ENCODE data around the gene ISY1.
A peak's percentile ranks its signal among the peaks of the same experiment; 100 is the strongest.
"Not testable (repeated sequence)": the region's sequence is repeated elsewhere in the genome, so short reads cannot be mapped to it uniquely, and the experiment has no call there.

Gene ISY1

GRCh38 chr3:129182390-129183185, 21.7 kb upstream of the ISY1 start:
- H3K27ac ChIP-seq, result peak overlapping the region; percentile 95
- no peak for TF ChIP-seq ZFX (IDR thresholded peaks at IDR 0.05; ENCODE audit: borderline replicate concordance)
- TF ChIP-seq, protein P1, sequence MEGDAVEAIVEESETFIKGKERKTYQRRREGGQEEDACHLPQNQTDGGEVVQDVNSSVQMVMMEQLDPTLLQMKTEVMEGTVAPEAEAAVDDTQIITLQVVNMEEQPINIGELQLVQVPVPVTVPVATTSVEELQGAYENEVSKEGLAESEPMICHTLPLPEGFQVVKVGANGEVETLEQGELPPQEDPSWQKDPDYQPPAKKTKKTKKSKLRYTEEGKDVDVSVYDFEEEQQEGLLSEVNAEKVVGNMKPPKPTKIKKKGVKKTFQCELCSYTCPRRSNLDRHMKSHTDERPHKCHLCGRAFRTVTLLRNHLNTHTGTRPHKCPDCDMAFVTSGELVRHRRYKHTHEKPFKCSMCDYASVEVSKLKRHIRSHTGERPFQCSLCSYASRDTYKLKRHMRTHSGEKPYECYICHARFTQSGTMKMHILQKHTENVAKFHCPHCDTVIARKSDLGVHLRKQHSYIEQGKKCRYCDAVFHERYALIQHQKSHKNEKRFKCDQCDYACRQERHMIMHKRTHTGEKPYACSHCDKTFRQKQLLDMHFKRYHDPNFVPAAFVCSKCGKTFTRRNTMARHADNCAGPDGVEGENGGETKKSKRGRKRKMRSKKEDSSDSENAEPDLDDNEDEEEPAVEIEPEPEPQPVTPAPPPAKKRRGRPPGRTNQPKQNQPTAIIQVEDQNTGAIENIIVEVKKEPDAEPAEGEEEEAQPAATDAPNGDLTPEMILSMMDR (IDR thresholded peaks at IDR 0.05), result no peak

DNA sequence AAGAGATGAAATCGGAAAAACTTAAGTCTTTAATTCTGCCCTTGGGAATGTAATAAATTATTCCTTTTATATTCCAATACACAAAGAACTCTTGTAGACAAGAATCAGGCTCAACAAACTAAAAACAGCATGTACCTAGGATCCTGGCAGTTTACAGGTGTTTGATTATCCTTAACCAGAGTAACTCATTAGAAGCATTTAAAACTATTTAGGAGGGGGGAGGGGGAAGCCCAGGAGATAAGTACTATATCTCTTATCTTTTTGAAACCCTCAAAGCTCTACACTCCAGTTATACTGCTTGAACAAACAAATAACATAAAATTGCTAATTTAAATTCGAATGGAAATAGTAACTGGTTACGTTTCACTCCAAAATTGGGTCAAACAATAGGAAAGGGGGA, 21.0 kb upstream of the ISY1 start:
- peak overlapping the region; percentile 95 for H3K27ac ChIP-seq
- TF ChIP-seq ZFX (IDR thresholded peaks at IDR 0.05; ENCODE audit: borderline replicate concordance), result no peak
- TF ChIP-seq, protein P1 (IDR thresholded peaks at IDR 0.05), result no peak

DNA sequence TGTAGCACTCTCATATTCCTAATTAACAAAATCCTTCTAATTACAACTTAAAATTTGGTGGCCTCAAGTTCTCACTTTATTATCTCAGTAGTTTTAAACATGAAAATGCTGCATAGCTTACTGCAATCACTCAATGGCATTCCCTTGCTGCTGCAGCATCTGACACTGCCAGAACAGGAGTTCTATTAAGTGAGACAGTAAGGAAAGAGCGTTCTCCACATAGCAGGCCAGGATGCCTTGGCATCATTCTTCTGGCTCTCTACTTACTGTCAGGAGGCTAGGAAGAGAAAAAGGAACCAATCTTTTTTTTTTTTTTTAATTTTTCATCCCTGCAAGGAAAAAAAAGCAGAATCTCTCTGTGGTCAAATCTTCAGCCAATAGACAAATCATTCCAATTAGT, 19.6 kb upstream of the ISY1 start:
- TF ChIP-seq, protein P1 (IDR thresholded peaks at IDR 0.05), result no peak
- TF ChIP-seq ZFX (IDR thresholded peaks at IDR 0.05; ENCODE audit: borderline replicate concordance), result no peak
- peak overlapping the region; percentile 15 for H3K27ac ChIP-seq

DNA sequence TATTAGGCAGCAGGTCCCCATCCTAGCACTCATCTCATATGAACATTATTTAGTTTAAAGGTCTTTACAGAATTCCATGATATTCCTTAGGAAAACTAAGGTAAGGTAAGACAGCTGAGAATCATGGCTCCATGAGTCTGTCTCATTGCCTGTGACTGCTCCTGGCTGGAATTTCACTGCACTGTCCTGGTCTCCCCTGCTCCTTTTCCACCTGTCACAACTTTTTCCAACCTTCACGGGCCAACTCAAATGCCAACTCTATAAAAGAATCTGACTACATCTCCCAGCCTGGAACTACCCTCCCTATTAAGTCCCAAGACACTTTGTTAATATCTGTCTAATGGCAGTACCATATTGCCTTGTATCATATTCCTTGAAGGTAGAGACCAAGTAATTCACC, 15.2 kb upstream of the ISY1 start:
- TF ChIP-seq, protein P1 (IDR thresholded peaks at IDR 0.05), result no peak
- no peak for TF ChIP-seq ZFX (IDR thresholded peaks at IDR 0.05; ENCODE audit: borderline replicate concordance)
- H3K27ac ChIP-seq, result 0 out of 2 replicates have a peak overlapping the region, but pooled peaks have one; percentile 3

DNA sequence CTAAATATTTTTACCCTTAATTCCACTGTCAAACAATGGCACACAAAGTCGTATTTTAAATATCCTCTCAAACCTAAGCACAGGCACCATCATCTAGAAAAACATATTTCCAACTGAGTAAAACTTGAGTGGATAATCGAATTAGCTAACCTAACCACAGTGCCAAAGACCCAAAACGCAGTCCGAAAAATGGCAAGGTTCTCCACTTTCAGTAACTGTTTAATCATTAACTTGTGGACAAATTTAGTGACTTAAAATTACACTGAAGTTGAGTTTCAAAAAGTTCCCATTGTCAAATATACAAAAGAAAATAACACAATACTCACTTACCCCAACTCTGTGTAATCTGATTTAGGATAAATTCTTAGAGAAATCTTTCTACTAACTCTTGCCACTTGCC, 12.9 kb upstream of the ISY1 start:
- peak overlapping the region; percentile 12; the same call in 1 of the 2 replicates for H3K27ac ChIP-seq
- TF ChIP-seq, protein P1 (IDR thresholded peaks at IDR 0.05), result no peak
- no peak for TF ChIP-seq ZFX (IDR thresholded peaks at IDR 0.05; ENCODE audit: borderline replicate concordance)

- H3K27ac ChIP-seq, result peak overlapping the region; percentile 12; the same call in 1 of the 2 replicates
- TF ChIP-seq, protein P1 (IDR thresholded peaks at IDR 0.05), result no peak
- no peak for TF ChIP-seq ZFX (IDR thresholded peaks at IDR 0.05; ENCODE audit: borderline replicate concordance)
Measured at GRCh38 chr3:129173206-129173605, 12.3 kb upstream of the ISY1 start.

GRCh38 chr3:129166579-129167332, 5.9 kb upstream of the ISY1 start:
- TF ChIP-seq, protein P1 (IDR thresholded peaks at IDR 0.05), result no peak
- TF ChIP-seq ZFX (IDR thresholded peaks at IDR 0.05; ENCODE audit: borderline replicate concordance), result no peak

DNA sequence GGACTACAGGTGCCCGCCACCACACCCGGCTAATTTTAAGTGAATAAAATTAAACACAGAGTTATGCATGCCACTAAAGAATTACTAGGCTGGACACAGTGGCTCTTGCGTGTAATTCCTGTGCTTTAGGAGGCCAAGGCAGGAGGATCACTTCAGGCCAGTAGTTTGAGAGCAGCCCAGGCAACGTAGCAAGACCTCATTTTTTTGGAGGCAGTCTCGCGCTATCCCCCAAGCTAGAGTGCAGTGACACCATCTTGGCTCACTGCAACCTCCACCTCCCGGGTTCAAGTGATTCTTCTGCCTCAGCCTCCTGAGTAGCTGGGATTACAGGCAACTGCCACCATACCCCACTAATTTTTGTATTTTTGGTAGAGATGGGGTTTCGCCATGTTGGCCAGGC, 4.7 kb upstream of the ISY1 start:
- not testable (repeated sequence) for H3K27ac ChIP-seq

More at GRCh38 chr3:129166579-129167332, 5.9 kb upstream of the ISY1 start:
- no peak overlapping the region for H3K27ac ChIP-seq
